NCI-H2171 (cell line): Measurements from ENCODE around the gene PNPO.

Experiments
- DNase-seq: peaks from one replicate; lab custom pipeline; 2025; lab: John Stamatoyannopoulos, UW

PNPO gene

DNA sequence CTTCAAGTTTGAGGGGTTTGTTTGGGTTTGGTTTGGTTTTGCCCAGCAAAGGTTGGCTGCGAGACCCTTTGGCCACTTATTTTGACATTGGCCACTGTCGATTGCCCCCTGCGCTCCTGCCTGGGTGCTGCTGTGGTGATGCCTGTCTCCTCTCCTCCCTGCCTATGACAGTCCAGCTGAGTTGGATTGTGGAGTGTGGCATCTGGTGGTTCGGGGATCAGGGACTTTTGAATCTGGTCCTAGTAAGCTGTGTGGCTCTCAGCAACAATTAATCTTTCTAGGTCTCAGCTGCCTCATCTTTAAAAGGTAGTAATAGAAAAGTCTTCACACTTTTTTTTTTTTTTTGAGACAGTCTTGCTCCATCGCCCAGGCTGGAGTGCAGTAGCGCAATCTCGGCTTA lies 56.7 kb downstream of the PNPO start:
- no peak for DNase-seq
